GM12874 (cell line): ENCODE data around the gene TMEFF2.

ENCODE experiments used
- TF ChIP-seq, protein P1 (sequence below): IDR thresholded peaks from 2 replicates; pipeline ENCODE4 v1.5.1; 2011; ENCODE audit warnings: low read depth, mild to moderate bottlenecking, control low read depth, low read length, moderate library complexity; ENCODE audit not compliant: insufficient read depth

Gene TMEFF2

GRCh38 chr2:192126912-192127311 is 67.8 kb downstream of the TMEFF2 start:
- TF ChIP-seq, protein P1, sequence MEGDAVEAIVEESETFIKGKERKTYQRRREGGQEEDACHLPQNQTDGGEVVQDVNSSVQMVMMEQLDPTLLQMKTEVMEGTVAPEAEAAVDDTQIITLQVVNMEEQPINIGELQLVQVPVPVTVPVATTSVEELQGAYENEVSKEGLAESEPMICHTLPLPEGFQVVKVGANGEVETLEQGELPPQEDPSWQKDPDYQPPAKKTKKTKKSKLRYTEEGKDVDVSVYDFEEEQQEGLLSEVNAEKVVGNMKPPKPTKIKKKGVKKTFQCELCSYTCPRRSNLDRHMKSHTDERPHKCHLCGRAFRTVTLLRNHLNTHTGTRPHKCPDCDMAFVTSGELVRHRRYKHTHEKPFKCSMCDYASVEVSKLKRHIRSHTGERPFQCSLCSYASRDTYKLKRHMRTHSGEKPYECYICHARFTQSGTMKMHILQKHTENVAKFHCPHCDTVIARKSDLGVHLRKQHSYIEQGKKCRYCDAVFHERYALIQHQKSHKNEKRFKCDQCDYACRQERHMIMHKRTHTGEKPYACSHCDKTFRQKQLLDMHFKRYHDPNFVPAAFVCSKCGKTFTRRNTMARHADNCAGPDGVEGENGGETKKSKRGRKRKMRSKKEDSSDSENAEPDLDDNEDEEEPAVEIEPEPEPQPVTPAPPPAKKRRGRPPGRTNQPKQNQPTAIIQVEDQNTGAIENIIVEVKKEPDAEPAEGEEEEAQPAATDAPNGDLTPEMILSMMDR = no peak

- TF ChIP-seq, protein P1 = no peak
These were observed 68.3 kb downstream of the TMEFF2 start for GRCh38 chr2:192126426-192126825.

DNA sequence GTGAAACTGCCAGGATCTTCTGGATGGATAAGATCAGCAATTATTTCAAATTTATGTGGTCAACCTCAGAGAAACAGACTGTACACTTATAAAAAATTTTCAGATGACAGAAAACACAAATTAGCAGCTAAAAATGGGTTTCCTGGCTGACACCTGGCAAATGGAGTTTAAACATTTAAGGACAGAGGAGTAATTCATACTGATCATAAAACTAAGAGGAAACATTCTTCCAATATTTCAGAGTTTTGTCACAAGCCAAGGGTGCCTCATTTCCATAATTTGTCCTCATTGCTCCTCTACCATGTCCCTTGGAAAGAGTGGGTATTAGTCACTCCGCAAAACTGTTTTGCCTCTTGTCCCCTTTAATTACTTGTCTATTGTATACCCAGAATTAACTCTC is 70.2 kb downstream of the TMEFF2 start:
- TF ChIP-seq, protein P1 = no peak

DNA sequence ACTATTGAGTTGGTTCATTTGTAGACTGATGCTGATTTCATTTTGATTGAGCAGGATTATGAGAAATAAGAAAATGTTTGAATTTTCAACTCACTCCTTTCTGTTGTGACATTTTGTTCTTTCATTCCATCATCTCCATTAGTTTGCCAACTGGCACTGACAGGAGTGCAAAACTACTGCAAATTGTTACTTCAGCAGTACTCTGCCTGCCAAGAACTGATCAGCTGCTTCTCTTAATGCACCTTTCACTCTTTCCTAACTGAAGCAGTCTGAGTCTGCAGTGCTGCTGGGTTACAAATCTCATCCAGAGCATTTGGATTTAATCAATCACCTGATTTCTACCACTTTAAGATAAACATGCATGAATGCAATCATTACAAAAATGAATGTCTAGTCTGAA is 70.9 kb downstream of the TMEFF2 start:
- TF ChIP-seq, protein P1 = no peak

GRCh38 chr2:192122946-192123345 is 71.8 kb downstream of the TMEFF2 start:
- TF ChIP-seq, protein P1 = no peak

DNA sequence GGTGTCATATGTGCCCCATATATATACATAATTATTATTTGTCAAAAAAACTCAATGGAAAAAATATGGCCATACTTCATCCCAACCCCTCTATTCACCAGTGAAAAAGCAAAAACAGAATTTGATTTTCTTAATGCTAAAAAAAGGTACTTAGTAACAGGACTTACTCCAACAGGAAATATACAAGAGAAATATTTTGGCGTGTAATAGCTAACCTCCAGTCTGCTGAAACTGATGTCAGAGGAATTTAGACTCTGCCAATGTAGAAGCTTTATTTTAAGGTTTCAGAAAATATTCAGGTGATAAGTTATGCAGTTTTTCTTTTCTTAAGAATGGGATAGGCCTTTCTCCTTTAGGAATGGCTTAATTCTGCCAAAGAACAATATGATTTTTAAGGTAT is 72.6 kb downstream of the TMEFF2 start:
- TF ChIP-seq, protein P1 = no peak

- TF ChIP-seq, protein P1 = no peak
These were observed 75.2 kb downstream of the TMEFF2 start for GRCh38 chr2:192119536-192119935.

DNA sequence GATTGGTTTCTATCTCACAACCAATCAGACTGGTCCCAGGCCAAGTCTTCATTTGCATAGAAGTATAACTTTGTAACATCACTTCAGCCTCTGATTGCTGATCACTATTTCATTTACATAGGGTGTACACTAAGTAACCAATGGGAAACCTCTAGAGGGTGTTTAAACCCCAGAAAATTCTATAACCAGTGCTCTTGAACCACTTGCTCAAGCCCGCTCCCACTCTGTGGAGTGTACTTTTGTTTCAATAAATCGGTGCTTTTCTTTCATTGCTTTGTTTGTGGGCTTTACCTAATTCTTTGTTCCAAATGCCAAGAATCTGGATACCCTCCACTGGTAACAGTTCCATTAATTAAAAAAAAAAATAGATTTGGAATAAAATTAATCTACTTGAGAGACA is 77.0 kb downstream of the TMEFF2 start:
- TF ChIP-seq, protein P1 = no peak
